GM19099 (cell line): ENCODE data around the gene NTMT1.
A peak's percentile ranks its signal among the peaks of the same experiment; 100 is the strongest.

Source experiments
- POLR2A ChIP-seq: IDR thresholded peaks from 3 replicates; pipeline ENCODE4 v1.6.1; 2011; ENCODE audit warnings: low read depth; ENCODE audit not compliant: insufficient read length; ENCODE audit errors: extremely low read depth

Gene NTMT1

GRCh38 chr9:129626079-129626624 is at the start of gene NTMT1:
Gene NTMT1, plus strand, starts transcription at chr9:129626163. Its CDS starts 6,541 bp downstream, at chr9:129632704.
- TF ChIP-seq POLR2A, result peak; percentile 94

- no peak for TF ChIP-seq POLR2A
These were observed 49.1 kb upstream of the NTMT1 start for GRCh38 chr9:129576546-129577543.

GRCh38 chr9:129579294-129579693 is 46.7 kb upstream of the NTMT1 start:
- no peak for TF ChIP-seq POLR2A

GRCh38 chr9:129580211-129580915 is 45.6 kb upstream of the NTMT1 start:
- TF ChIP-seq POLR2A, result peak; percentile 28

- no peak for TF ChIP-seq POLR2A
These were observed 44.3 kb upstream of the NTMT1 start for GRCh38 chr9:129581505-129582189.

GRCh38 chr9:129582855-129583254 is 43.1 kb upstream of the NTMT1 start:
- TF ChIP-seq POLR2A, result no peak

GRCh38 chr9:129583308-129584038 is 42.5 kb upstream of the NTMT1 start:
- no peak for TF ChIP-seq POLR2A

GRCh38 chr9:129584136-129584535 is 41.8 kb upstream of the NTMT1 start:
- no peak for TF ChIP-seq POLR2A

- TF ChIP-seq POLR2A, result no peak
These were observed 40.6 kb upstream of the NTMT1 start for GRCh38 chr9:129585352-129585751.

GRCh38 chr9:129586245-129586644 is 39.7 kb upstream of the NTMT1 start:
- TF ChIP-seq POLR2A, result no peak

GRCh38 chr9:129586685-129587084 is 39.3 kb upstream of the NTMT1 start:
- TF ChIP-seq POLR2A, result no peak

GRCh38 chr9:129587487-129588262 is 38.3 kb upstream of the NTMT1 start:
- no peak for TF ChIP-seq POLR2A

GRCh38 chr9:129590466-129590865 is 35.5 kb upstream of the NTMT1 start:
- no peak for TF ChIP-seq POLR2A
